Measurements from ENCODE around the gene ELF4.

DNA sequence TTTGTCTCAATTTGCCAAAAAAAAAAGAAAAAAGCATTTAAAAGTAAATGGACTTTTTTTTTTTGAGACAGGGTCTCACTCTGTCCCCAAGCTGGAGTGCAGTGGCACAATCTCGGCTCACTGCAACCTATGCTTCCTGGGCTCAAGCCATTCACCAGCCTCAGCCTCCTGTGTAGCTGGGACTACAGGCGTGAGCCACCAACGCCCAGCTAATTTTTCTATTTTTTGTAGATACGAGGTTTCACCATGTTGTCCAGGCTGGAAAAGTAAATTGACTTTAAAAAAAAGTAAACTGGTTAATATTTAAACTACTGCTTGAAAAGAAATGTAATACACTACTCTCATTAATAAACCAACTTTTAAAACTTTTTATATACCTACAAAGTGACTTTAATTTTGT, 49.5 kb upstream of the ELF4 start:
- TF ChIP-seq POLR2A (IDR thresholded peaks at IDR 0.05; ENCODE audit: low read depth, low read length) (no peak), POLR2AphosphoS5 (IDR thresholded peaks at IDR 0.05; ENCODE audit: low read depth, low read length) (no peak), TAF1 (IDR thresholded peaks at IDR 0.05; ENCODE audit: borderline replicate concordance, low read depth, low read length) (no peak)

Measured in GM12892 (cell line).